Activated CD8-positive, alpha-beta T cell treated with anti-CD3 and anti-CD28 coated beads, Interleukin-2, amount 10 ng/mL, durations not matched to agents 7 days and 5 days (primary cell): ENCODE results near the gene PPME1. TPM values are rescaled to one million over a fixed set of nuclear protein-coding genes. Genes with fewer than 3 reads are reported as not detected.

ENCODE experiments used
- ATAC-seq: fragments of 150-1000 bp; cut with Tn5 transposase; one replicate; pipeline ENCODE4 v1.10.0; 2021; ENCODE audit warnings: moderate library complexity
- CTCF ChIA-PET: fragments of 350-600 bp; sonication (Branson Sonifier 250); formaldehyde crosslinking; loops from one replicate; lab custom pipeline; 2021; ENCODE audit warnings: antibody characterized with exemption; lab: Charles Lee
- POLR2A ChIA-PET: fragments of 350-600 bp; sonication (Branson Sonifier 250); formaldehyde crosslinking; loops from one replicate; lab custom pipeline; 2021; ENCODE audit warnings: antibody characterized with exemption; lab: Charles Lee
- DNase-seq: peaks from one replicate; pipeline ENCODE4 v3.0.0-alpha.2; 2020
- H3K27ac Mint-ChIP-seq: one replicate; pipeline ENCODE4 v1.8.0; 2021; ENCODE audit warnings: mild to moderate bottlenecking, mixed read lengths
- H3K27me3 Mint-ChIP-seq: one replicate; pipeline ENCODE4 v1.8.0; 2021; ENCODE audit warnings: low read depth, mixed read lengths
- H3K36me3 Mint-ChIP-seq: one replicate; pipeline ENCODE4 v1.8.0; 2021; ENCODE audit warnings: low read depth, mixed read lengths
- H3K4me1 Mint-ChIP-seq: one replicate; pipeline ENCODE4 v1.8.0; 2021; ENCODE audit warnings: low read depth, mixed read lengths
- H3K4me3 Mint-ChIP-seq: one replicate; pipeline ENCODE4 v1.8.0; 2021; ENCODE audit warnings: mild to moderate bottlenecking, mixed read lengths
- H3K9me3 Mint-ChIP-seq: one replicate; pipeline ENCODE4 v1.8.0; 2022; ENCODE audit warnings: mixed read lengths; ENCODE audit not compliant: insufficient read depth
- total RNA-seq, 2 experiments: library from RNA; stranded (reverse); gene quantifications; one replicate each; pipeline ENCODE4 v1.2.3, GENCODE V29; 2021

PPME1 gene
- total RNA-seq, 2 experiments from 2014 or later, result 28.6 to 29.6 TPM

GRCh38 chr11:74267014-74267413 is 95.9 kb downstream of the PPME1 start:
- H3K27me3 Mint-ChIP-seq, result peaks cover 23% of the 10 kb centered on the region
- no peaks in the 10 kb centered on the region for H3K36me3 Mint-ChIP-seq
- ChIA-PET POLR2A (no interaction called here), CTCF (interaction anchor here (0.8 to 1.1 kb wide), 2 partner anchors 11 to 13 kb away, joined by 4 to 6 read pairs; no protein-coding TSS in a partner anchor)
- H3K4me3 Mint-ChIP-seq, result no peak overlapping the region
- no peak overlapping the region for H3K27ac Mint-ChIP-seq
- ATAC-seq (no peak), DNase-seq (no peak)
- H3K4me1 Mint-ChIP-seq, result peaks cover 20% of the 10 kb centered on the region
- no peaks in the 10 kb centered on the region for H3K9me3 Mint-ChIP-seq

DNA sequence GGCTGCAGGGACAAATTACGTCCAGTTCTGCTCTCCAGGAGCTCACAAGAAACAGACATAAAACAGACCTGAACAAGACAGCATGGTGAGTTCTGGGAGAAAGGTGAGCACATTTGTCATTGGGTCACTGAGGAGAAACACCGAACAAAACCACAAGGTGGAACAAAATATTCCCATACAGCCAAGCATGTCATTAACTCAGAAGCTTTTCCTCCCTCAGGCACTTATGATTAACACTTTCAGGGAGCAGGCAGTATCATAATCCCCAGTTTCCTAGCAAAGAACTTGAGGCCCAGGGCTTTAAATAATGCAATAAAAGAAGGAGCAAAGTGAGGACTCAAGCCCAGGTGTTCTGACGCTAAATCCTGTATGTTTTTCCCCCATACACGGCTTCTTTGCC is 97.4 kb downstream of the PPME1 start:
- Mint-ChIP-seq H3K27ac (no peak overlapping the region), H3K36me3 (no peaks in the 10 kb centered on the region), H3K9me3 (no peaks in the 10 kb centered on the region), H3K4me1 (peaks cover 20% of the 10 kb centered on the region), H3K4me3 (no peak overlapping the region), H3K27me3 (peaks cover 26% of the 10 kb centered on the region)
- ChIA-PET CTCF (interaction anchor here (2.0 to 3.6 kb wide), 2 partner anchors 13 to 185 kb away, joined by 8 to 26 read pairs; no protein-coding TSS in a partner anchor), POLR2A (no interaction called here)
- DNase-seq (no peak), ATAC-seq (no peak)

GRCh38 chr11:74269161-74269811 is 98.2 kb downstream of the PPME1 start:
- peak; percentile 52 for DNase-seq
- Mint-ChIP-seq H3K27me3 (peaks cover 29% of the 10 kb centered on the region), H3K36me3 (no peaks in the 10 kb centered on the region), H3K4me1 (peaks cover 20% of the 10 kb centered on the region), H3K27ac (no peak overlapping the region), H3K4me3 (no peak overlapping the region), H3K9me3 (no peaks in the 10 kb centered on the region)
- ChIA-PET CTCF (interaction anchor here (1.0 to 3.6 kb wide), 7 partner anchors 10 to 184 kb away, joined by 3 to 26 read pairs (median 5); no protein-coding TSS in a partner anchor), POLR2A (no interaction called here)
- ATAC-seq, result peak; percentile 79

- no peaks in the 10 kb centered on the region for H3K36me3 Mint-ChIP-seq
- DNase-seq, result no peak
- peaks cover 20% of the 10 kb centered on the region for H3K4me1 Mint-ChIP-seq
- H3K9me3 Mint-ChIP-seq, result no peaks in the 10 kb centered on the region
- CTCF ChIA-PET, result interaction anchor here (2.2 kb wide), 1 partner anchor 16 kb away, joined by 7 read pairs; no protein-coding TSS in a partner anchor
- POLR2A ChIA-PET, result no interaction called here
- ATAC-seq, result no peak
- H3K27me3 Mint-ChIP-seq, result peaks cover 32% of the 10 kb centered on the region
- no peak overlapping the region for H3K4me3 Mint-ChIP-seq
- no peak overlapping the region for H3K27ac Mint-ChIP-seq
Observed at GRCh38 chr11:74272276-74272675, 101.2 kb downstream of the PPME1 start.

DNA sequence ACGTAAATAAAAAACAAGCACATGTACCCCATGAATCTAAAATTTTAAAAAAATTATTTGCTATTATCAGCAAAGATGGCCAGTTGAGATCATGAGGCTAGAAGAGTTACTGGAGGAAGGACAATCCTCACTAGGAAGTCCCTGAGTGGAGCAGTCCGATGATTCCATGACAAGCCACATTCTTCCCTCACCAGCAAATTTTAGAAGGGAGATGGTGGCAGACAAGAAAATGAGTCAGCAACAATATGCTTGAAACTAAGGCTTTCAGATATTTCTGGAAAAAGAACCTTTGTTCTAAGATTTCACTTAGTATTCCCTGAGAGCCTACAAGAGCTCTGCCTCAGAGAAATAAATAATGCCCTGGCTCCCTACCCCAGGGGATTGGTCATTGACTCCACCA is 105.5 kb downstream of the PPME1 start:
- Mint-ChIP-seq H3K27ac (no peak overlapping the region), H3K36me3 (no peaks in the 10 kb centered on the region), H3K4me1 (no peaks in the 10 kb centered on the region), H3K4me3 (no peak overlapping the region), H3K27me3 (peaks cover 28% of the 10 kb centered on the region), H3K9me3 (no peaks in the 10 kb centered on the region)
- POLR2A ChIA-PET, result no interaction called here
- no peak for ATAC-seq
- DNase-seq, result no peak
- CTCF ChIA-PET, result no interaction called here

GRCh38 chr11:74278103-74278502 is 107.0 kb downstream of the PPME1 start:
- Mint-ChIP-seq H3K27me3 (peaks cover 18% of the 10 kb centered on the region), H3K27ac (no peak overlapping the region), H3K4me3 (no peak overlapping the region), H3K36me3 (no peaks in the 10 kb centered on the region), H3K9me3 (no peaks in the 10 kb centered on the region), H3K4me1 (no peaks in the 10 kb centered on the region)
- no peak for ATAC-seq
- no peak for DNase-seq
- ChIA-PET POLR2A (no interaction called here), CTCF (interaction anchor here (2.1 kb wide), 1 partner anchor 22 kb away, joined by 5 read pairs; no protein-coding TSS in a partner anchor)

DNA sequence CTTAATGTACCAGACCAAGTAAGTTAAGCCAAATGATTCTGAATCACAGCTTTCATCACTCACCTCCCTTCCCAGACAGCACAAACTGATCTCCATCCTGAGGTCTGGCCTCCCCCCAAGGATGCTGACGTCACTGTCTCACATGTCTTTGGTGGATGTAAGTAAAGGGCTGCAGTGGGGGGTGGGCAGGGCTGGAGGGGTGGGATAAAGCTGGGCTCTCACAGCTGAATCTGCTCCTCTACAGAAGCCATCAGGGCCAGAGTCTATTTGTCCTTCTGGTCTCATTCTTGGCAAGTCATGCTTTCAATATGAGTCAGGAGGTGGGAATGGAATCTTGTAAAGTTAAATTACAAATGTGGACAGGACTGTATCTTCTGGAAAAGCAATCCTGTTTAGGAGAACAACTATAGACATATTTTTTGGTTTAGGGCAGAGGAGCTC is 107.7 kb downstream of the PPME1 start:
- no peak overlapping the region for H3K4me3 Mint-ChIP-seq
- CTCF ChIA-PET, result interaction anchor here (0.9 to 2.1 kb wide), 2 partner anchors 9 to 23 kb away, joined by 3 to 5 read pairs; no protein-coding TSS in a partner anchor

DNA sequence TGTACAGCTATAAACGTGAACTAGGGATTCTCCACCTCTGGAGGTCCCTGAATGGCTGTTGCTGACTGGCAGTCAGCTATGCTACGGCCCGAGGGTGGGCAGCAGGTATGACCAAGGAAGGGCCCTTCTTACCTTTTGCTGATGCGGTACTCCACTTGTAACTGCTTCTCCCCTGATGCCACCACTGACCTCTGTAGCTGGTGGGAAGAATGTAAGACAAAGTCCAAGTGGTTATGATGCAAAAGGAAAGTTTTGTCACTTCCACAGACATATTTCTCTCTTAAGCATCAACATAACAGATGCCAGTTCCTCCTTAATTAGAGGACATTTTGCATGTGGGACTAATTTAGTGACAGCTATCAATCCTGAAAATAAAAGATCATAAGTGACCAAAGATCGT is 108.2 kb downstream of the PPME1 start:
- no peaks in the 10 kb centered on the region for H3K36me3 Mint-ChIP-seq
- no peak overlapping the region for H3K4me3 Mint-ChIP-seq
- H3K27ac Mint-ChIP-seq, result no peak overlapping the region
- peaks cover 14% of the 10 kb centered on the region for H3K27me3 Mint-ChIP-seq
- ChIA-PET CTCF (interaction anchor here (0.9 to 2.1 kb wide), 2 partner anchors 10 to 23 kb away, joined by 3 to 5 read pairs; no protein-coding TSS in a partner anchor), POLR2A (no interaction called here)
- H3K9me3 Mint-ChIP-seq, result no peaks in the 10 kb centered on the region
- DNase-seq (no peak), ATAC-seq (no peak)
- H3K4me1 Mint-ChIP-seq, result no peaks in the 10 kb centered on the region

More for the DNA sequence above, 107.7 kb downstream of the PPME1 start:
- ATAC-seq (no peak), DNase-seq (no peak)
- H3K27me3 Mint-ChIP-seq, result peaks cover 17% of the 10 kb centered on the region
- no peaks in the 10 kb centered on the region for H3K4me1 Mint-ChIP-seq
- H3K36me3 Mint-ChIP-seq, result no peaks in the 10 kb centered on the region
- H3K27ac Mint-ChIP-seq, result no peak overlapping the region
- POLR2A ChIA-PET, result no interaction called here
- H3K9me3 Mint-ChIP-seq, result no peaks in the 10 kb centered on the region

DNA sequence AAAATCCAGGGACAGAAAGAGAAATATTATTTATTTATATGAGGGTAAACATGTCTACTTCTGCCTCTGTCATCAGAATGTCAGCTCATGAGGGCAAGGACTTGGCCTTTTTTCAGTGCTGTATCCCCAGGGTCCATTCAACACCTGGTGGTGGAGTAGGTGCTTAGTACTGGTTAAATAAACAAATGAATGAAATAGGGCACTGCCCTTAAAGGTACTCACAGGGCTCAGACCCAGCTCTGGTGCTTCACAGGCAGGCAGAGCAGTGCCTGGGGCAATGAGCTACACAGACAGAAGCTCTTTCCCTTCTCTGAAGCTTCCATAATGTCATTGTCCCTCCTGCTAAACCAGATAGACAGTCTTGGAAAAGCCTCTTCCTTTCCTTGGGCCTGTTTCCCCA is 109.4 kb downstream of the PPME1 start:
- H3K36me3 Mint-ChIP-seq, result no peaks in the 10 kb centered on the region
- no peak overlapping the region for H3K27ac Mint-ChIP-seq
- no peaks in the 10 kb centered on the region for H3K9me3 Mint-ChIP-seq
- ChIA-PET POLR2A (no interaction called here), CTCF (interaction anchor here (0.8 kb wide), 1 partner anchor 109 kb away, joined by 3 read pairs; no protein-coding TSS in a partner anchor)
- H3K4me1 Mint-ChIP-seq, result no peaks in the 10 kb centered on the region
- no peak for DNase-seq
- peaks cover 11% of the 10 kb centered on the region for H3K27me3 Mint-ChIP-seq
- ATAC-seq, result no peak
- H3K4me3 Mint-ChIP-seq, result no peak overlapping the region

DNA sequence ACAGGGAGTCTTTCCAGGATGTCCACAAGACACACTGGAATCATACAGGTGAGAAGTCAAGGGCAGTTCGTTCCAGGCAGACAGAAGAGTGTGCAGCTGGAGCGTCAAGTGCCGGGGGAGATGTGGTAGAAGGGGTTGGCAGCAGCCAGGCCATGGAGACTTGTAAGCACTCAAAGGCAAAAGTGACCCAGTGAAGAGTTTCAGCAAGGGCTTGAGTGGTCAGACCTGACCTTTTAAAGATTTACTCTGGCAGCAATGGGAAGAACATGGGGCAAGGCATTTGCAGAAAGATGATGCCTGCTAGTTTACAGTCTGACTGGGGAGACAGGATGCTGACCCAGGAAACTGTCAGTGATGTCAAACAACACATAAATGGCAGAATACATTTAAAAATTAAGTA is 111.3 kb downstream of the PPME1 start:
- Mint-ChIP-seq H3K27me3 (peaks cover 8% of the 10 kb centered on the region), H3K9me3 (no peaks in the 10 kb centered on the region), H3K4me1 (no peaks in the 10 kb centered on the region), H3K4me3 (no peak overlapping the region), H3K27ac (no peak overlapping the region), H3K36me3 (no peaks in the 10 kb centered on the region)
- no peak for ATAC-seq
- no peak for DNase-seq
- ChIA-PET POLR2A (no interaction called here), CTCF (interaction anchor here (1.4 kb wide), 1 partner anchor 26 kb away, joined by 5 read pairs; no protein-coding TSS in a partner anchor)

GRCh38 chr11:74282914-74283371 is 111.9 kb downstream of the PPME1 start:
- POLR2A ChIA-PET, result no interaction called here
- no peak overlapping the region for H3K27ac Mint-ChIP-seq
- H3K36me3 Mint-ChIP-seq, result no peaks in the 10 kb centered on the region
- DNase-seq, result no peak
- H3K9me3 Mint-ChIP-seq, result no peaks in the 10 kb centered on the region
- no peaks in the 10 kb centered on the region for H3K4me1 Mint-ChIP-seq
- no peak overlapping the region for H3K4me3 Mint-ChIP-seq
- H3K27me3 Mint-ChIP-seq, result peaks cover 4% of the 10 kb centered on the region
- CTCF ChIA-PET, result interaction anchor here (1.0 to 1.4 kb wide), 2 partner anchors 27 to 38 kb away, joined by 3 to 5 read pairs; no protein-coding TSS in a partner anchor
- ATAC-seq, result peak; percentile 44

- Mint-ChIP-seq H3K4me1 (no peaks in the 10 kb centered on the region), H3K36me3 (no peaks in the 10 kb centered on the region), H3K9me3 (no peaks in the 10 kb centered on the region), H3K27ac (no peak overlapping the region), H3K27me3 (no peaks in the 10 kb centered on the region), H3K4me3 (no peak overlapping the region)
- no peak for ATAC-seq
- ChIA-PET POLR2A (no interaction called here), CTCF (interaction anchor here (1.0 to 1.4 kb wide), 2 partner anchors 28 to 38 kb away, joined by 3 to 5 read pairs; no protein-coding TSS in a partner anchor)
- DNase-seq, result no peak
Observed at GRCh38 chr11:74283580-74284180, 112.6 kb downstream of the PPME1 start.
